Hippocampal formation (tissue), 2 donors: ENCODE results near the gene UPF1.

Experiments used
- DNase-seq, 2 donors: peaks; one replicate each; lab custom pipeline; 2025; lab: John Stamatoyannopoulos, UW

The UPF1 gene

GRCh38 chr19:18831524-18832305 is at the start of gene UPF1:
TSS of gene UPF1 (plus strand) at chr19:18831959. CDS start at chr19:18832210, 251 bp downstream.
- DNase-seq = peak; percentile 84 to 86

GRCh38 chr19:18782559-18783225 is 49.1 kb upstream of the UPF1 start:
- DNase-seq = no peak

GRCh38 chr19:18783958-18784785 is 47.6 kb upstream of the UPF1 start:
- no peak for DNase-seq

DNA sequence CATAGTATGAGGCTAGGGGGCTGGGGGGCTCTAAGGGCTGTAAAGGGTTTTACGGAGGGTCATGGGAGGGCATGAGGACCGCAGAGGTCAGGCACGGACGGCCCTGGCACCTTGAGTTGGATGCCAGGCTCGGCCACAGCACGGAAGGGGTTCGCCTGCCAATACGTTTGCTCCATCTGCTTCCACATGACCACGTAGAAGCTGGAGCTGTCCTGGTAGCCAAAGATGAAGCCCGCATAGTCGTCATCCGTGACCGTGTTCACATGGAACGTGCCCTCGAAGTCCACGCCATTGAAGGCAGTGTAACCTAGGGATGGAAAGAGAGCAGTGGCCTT is 47.0 kb upstream of the UPF1 start:
- DNase-seq = no peak

DNA sequence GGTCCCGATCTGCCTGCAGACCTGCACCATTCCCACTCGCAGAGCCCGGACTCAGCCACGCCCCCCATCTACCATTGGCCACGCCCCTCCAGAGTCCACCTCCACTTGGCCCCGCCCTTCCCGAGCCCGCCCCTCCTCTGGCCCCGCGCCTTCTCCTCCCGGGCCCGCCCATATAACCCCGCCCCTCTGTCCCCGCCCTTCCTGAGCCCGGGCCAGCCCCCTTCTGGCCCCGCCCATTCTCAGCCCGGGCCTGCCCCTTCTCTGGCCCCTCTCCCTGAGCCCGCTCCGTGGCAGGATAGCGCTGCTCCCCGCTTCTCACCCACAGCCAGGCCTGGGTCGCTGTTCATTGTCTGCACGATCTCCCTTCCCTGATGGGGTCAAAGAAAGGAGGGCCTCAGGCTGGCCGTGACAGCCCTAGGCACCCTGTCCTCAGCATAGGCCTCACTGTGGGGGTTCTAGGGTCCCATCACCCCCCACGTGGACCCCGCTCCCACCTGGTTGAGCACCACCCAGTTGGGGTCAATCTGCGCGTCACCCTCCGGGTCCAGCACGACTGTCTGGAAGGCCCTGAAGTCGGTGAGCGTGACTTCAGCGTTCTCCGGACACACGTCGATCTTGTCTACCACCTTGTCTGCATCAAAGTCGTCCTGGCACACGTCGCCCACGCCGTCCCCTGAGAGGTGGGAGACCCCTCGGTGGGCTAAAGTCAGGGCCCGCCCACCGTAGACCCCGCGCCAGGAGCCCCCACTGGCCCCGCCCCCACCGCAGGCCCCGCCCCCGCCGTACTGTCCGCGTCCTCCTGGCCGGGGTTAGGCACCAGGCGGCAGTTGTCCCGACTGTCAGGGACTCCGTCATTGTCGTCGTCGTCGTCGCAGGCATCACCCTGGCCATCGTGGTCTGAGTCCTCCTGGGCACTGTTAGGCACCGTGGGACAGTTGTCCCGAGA is 46.3 kb upstream of the UPF1 start:
- peak in 1 of 2 donors; percentile 19 for DNase-seq

DNA sequence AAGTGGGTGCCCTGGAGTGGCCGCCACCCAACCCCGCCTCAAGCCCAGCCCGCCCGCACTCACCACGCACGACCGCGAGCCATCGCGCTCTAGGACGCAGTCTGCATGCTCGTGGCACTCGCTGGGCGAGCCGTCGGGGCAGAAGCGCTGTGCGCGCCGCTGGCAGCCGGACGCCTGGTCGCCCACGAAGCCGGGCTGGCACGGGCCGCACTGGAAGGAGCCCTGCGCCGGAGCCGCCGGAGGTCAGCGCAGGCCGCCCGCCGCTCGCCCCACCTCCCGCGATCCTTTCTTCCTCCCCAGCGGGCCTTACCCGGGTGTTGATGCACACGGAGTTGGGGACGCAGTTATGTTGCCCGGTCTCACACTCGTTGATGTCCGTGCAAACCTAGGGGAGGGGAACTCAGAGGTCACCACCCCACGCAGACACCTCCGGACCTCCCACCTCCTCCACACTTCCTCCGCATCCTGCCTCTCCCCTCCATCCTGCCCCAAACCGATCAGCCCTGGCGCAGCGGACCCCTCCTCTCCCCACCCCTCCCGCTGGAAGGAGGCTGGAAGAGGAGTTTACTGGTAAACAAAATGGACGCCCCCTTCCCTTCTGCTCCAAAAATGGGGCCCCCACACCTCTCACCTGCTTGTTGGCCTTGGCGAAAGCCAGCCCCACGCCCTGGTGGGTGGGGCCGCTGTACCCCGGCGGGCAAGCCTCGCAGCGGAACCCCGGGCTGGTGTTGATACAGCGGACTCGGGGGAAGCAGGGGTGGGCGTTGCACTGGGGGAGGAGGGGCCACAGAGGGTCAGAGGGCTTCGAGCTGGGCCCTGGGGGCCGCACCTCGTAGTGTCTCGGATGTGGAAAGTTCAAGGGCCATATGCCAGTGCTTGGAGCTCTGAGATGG is 43.0 kb upstream of the UPF1 start:
- no peak for DNase-seq

DNA sequence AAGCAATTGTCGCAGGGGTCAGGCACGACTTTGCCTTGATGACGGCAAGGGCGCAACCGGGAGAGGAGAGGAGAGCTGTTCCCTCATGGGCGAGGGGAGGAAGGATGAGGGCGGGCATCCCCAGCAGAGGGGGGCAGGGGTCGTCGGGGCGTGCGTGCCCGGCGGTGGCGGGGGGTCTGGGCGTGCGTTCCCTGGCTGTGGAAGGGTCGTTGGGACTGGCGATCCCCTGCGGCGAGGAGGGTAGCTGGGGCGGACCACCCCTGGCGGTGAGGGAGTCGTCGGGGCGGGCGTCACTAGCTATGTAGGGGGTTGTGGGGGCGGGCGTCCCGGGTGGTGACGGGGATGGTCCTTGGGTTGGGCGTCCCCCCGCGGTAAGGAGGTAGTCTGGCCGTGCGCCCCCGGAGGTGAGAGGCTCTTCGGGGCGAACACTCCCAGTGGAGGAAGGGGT is 42.3 kb upstream of the UPF1 start:
- DNase-seq = no peak

DNA sequence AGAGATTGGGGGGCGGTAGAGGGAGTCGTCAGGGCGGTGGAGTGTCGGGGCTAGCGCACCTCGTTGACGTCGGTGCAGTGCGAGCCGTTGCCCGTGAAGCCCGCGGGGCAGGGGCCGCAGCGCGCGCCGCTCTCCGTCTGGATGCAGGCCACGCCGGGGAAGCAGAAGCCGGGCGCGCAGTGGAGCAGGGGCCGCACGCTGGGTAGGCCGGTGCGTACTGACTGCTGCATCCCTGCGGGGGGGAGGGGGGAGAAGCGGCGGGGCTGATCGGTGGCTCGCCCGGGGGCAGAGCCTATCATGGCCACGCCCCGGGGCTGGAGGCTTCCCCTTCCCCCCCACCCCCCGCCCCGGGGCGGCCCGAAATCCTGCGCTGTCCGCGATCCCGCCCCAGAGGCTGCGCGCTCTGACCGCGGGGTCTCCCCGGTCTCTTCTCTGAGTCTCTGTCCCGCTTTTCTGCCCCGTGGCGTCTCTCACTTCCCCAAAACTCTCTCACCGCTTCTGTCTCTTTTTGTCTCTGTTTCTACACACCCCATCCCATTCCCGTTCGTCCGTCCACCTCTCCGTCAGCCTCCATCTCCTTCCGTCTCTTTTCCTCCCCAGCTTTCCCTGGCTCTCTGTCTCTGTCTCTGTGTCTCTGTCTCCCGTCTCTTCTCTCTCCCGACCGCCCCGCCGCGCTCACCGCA is 41.7 kb upstream of the UPF1 start:
- no peak for DNase-seq

DNA sequence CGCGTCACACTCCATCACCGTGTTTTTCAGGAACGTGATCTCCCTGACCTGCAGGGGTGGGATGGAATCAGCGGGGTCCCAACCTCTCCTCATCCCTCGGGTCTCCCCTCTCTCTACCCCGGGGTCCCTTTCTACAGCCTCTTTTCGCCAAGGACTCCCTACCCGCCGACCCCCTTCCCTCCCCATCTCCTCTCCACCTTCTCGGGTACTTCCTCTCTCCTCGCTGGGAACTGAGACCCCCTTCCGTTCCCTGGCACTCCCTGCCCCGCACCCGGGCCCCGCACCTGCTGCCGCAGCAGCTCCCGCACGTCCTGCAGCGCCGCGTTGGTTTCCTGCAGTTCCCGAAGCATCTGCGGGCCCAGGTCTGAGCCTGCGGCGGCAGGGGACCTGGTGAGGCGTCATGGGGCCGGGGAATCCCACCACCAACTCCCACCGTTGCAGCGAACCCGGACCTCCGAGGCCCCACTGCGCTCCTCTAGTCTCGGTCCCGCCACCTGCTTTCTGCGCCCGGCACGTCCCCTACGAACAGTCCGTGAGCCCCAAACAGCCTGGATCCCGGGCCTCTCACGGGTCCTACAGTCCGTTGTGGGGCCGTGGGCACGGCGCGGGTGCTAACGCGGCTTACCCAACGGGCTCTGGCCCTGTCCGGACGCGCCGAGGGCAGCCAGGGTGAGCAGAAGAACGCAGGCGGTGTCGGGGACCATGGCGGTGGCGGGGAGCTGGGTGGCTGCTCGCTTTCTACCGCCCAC is 41.0 kb upstream of the UPF1 start, which contains the start of gene COMP:
Gene COMP, minus strand, starts transcription at position 740 of the 749 bp plus-strand sequence. Its CDS starts 36 bp downstream, at position 704.
- no peak for DNase-seq

- DNase-seq = no peak
These were observed 40.5 kb upstream of the UPF1 start for GRCh38 chr19:18791315-18791678.

DNA sequence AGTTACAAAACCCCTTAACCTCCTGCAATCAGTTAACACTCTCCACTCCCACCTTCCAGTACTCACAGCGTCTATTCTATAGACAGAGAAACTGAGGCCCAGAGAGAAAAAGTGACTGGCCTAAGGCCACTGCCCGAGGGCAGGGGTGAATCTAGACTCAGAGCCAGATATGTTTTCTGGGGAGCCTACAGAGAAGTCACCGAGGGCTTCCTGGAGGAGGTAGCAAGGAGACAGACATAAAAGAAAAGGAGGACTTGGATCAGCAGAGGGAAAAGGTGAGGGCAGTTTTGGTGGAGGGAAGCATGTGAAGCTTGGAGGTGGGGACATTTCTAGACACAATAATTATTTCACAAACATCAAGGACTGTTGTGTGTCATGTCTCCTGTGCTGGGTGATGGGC is 39.1 kb upstream of the UPF1 start:
- no peak for DNase-seq

DNA sequence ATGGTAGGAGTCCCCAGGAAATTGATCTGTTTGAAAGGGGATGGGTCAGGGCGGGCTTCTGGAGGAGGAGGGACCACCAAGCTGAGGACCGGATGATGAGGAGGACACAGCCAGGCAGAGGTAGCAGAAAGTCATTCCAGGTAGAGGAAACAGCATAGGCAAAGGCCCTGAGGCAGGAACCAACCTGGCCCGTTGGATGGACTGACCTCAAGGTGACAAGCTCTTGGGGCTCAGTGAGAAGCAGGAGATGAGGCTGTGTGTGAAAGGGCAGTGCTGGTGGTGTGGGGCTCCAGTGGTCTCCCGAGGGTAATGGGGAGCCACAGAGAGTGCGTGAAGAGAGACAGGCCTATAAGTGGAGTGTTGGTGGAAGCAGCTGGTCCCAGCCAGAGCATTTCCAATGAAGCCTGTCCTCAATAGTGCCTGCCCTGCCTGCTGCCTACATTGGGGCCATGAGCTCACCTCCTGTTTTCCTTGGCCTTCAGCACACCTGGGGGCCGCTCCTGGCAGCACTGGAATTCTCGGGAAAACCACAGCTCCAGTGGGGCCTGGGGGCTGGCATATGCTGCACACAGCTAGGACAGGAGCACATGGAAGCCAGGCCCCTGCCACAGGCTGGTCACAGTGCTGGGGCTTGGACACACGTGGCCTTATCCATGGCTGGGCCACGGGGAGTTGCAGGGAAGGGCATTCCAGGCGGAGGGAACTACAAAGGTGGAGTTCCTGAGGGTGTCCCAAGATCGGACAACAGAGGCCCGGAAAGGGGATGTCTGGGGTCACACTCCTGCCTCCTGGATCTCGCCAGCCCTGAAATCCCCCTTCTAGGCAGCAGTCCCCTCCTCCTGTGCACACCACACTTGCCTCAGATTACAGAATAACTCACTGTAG is 38.4 kb upstream of the UPF1 start:
- DNase-seq = no peak

GRCh38 chr19:18794029-18794313 is 37.8 kb upstream of the UPF1 start:
- DNase-seq = no peak

GRCh38 chr19:18794692-18795091 is 37.1 kb upstream of the UPF1 start:
- no peak for DNase-seq

- peak in 1 of 2 donors; percentile 20 for DNase-seq
These were observed 36.2 kb upstream of the UPF1 start for GRCh38 chr19:18795540-18795939.

DNA sequence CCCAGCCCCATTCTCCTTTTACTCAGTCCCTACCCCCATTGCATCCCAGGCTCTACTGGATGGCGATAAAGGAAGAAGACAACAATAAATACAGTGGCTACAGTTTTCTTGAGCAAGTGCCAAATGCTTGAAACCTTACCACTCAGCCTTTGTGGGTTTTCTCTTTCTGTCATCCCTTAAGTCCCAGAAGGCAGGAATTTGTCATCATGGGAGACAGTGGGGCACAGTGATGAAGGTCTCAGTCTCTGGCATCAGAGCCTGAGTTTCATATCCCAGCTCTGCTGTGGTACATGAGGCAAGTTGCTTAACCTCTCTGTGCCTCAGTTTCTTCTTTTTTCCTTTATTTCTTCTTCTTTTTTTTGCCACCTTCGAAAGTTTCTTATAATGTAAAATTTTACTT is 35.5 kb upstream of the UPF1 start:
- DNase-seq = no peak

GRCh38 chr19:18798384-18799352 is 33.1 kb upstream of the UPF1 start:
- no peak for DNase-seq
